Measurements from ENCODE around the gene NUP85.
"Not testable (repeated sequence)": the region's sequence is repeated elsewhere in the genome, so short reads cannot be mapped to it uniquely, and the experiment has no call there.

The NUP85 gene

DNA sequence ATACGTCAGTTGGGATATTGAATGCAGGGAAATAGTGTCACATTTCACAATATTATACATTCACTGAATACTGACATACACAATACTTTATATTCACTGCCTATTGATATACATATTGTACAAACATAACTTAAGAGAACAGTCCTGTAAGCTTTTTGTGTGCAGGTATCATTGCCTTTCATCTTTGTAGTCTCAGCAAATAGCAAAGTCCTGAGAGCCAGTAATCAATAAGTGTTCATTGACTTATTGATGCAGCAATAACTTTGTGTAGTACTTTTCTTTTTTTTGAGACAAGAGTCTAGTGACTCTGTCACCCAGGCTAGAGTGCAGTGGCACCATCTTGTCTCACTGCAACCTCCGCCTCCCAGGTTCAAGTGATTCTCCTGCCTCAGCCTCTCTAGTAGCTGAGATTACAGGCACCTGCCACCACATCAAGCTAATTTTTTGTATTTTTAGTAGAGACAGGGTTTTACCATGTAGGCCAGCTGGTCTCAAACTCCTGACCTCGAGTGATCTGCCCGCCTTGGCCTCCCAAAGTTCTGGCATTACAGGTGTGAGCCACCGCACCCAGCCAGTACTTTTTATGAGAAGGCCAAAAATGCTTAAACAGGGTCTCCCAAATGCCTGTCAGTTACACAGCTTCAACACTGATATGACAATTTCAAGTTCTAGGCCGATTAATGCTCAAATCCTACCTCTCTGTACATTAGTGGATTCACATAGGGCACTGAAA is 5.4 kb upstream of the NUP85 start:
- no peak for DNase-seq (ENCODE audit: low spot score)

DNA sequence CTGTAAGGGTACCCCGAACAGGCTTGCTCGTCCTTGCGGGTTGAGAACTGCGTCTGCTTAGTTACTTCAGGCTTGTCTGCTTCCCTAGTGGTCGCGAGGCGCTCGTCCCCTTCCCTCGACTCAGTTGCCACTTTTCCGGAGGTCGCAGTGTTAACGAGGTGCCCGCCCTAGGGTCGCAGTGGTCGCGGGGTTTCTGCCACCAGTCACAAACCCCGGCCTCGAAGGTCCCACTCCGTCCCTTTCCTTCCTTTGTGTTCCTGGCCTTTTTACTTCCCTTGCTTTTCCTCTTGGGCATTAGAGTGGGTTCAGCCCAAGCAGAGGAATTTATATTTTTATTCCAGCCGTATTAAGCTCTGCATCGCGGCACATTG is 299 bp downstream of the NUP85 start:
- no peak for DNase-seq (ENCODE audit: low spot score)

DNA sequence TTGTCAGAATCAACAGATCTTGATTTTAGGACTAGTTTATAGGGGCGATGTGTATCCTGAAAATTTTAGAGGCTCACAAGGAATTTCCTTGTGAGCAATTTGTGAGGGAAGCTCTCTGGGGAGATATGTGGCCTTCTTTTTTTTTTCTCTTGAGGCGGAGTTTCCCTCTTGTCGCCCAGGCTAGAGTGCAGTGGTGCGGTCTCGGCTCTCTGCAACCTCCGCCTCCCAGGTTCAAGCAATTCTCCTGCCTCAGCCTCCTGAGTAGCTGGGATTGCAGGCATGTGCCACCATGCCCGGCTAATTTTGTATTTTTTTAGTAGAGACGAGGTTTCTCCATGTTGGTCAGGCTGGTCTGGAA is 1.6 kb downstream of the NUP85 start:
- DNase-seq (ENCODE audit: low spot score), result not testable (repeated sequence)

DNA sequence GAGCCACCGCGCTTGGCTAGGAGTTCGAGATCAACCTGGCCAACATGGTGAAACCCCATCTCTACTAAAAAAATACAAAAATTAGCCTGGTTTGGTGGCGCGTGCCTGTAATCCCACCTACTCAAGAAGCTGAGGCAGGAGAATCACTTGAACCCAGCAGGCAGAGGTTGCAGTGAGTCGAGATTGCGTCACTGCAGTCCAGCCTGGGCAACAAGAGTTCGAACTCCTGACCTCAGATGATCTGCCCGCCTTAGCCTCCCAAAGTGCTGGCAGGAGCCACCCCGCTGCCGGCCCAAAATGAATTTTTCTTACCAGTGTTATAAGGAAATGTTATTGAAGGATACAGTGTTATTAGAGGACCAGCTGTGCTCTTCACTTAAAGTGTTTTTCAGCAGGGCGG is 2.3 kb downstream of the NUP85 start:
- no peak for DNase-seq (ENCODE audit: low spot score)

DNA sequence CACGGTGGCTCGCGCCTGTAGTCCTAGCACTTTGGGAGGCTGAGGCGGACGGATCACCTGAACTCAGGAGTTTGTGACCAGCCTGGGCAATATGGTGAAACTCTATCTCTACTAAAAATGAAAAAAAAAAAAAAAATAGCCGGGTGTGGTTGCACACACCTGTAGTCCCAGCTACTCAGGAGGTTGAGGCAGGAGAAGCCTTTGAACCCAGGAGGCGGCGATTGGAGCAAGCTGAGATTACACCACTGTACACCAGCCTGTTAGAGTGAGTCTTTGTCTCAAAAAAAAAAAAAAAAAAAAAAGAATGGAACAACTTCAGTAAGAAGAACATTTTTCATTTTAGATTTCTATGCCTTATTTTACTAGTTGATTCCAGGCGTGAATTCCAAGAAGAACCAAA is 2.7 kb downstream of the NUP85 start:
- DNase-seq (ENCODE audit: low spot score), result no peak

DNA sequence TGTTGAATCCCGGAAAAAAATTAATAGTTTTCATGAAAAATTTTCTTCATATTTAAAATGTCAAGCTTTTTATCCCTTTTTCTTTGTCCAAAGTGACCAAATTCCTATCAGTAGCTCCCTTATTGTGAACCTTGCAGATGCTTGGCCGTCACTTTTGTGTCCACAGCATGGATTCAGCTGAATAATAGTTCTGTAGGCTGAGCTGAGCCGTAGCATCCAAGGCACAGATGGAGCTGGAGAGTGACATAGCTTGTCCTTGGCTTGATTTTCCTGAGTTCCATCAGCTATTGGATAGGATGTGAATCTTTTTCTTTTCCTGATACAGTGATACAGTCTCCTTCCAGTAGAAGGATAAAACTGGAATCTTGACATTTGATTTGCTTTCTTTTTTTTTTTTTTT is 3.6 kb downstream of the NUP85 start:
- no peak for DNase-seq (ENCODE audit: low spot score)

DNA sequence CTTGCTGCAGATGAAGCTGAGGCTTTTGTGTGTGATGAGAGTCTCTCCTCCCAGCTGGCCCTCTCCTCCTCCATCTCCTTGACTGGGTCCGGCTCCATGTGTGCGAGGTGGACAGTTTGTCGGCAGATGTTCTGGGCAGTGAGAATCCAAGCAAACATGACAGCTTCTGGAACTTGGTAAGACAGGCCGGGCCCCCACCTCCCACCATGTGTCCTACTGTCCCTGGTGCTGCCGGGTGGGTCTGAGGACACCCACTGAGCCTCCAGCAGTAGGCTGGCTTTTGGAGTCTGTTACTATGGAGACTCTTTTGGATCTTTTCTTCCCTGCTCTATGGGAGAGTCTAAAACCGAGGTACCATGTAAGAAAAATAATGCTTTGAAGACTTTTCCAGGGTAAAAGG is 12.7 kb downstream of the NUP85 start:
- no peak for DNase-seq (ENCODE audit: low spot score)

DNA sequence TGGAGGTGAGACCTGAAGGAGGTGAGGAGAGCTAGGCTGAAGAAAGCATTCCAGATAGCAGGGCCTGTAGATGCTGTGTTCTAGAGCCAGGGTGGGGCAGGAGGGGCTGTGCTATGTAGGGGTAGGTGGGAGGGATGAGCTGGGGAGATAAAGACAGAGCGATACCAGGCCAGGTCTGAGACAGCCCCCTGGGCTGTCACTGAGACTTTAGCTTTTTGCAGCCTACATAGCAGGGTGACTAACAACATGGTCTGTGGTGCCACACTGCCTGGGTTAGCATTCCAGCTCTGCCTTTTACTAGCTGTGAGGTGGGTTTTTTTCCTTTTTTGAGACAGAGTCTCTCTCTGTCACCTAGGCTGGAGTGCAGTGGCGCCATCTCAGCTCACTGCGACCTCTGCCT is 14.3 kb downstream of the NUP85 start:
- no peak for DNase-seq (ENCODE audit: low spot score)

DNA sequence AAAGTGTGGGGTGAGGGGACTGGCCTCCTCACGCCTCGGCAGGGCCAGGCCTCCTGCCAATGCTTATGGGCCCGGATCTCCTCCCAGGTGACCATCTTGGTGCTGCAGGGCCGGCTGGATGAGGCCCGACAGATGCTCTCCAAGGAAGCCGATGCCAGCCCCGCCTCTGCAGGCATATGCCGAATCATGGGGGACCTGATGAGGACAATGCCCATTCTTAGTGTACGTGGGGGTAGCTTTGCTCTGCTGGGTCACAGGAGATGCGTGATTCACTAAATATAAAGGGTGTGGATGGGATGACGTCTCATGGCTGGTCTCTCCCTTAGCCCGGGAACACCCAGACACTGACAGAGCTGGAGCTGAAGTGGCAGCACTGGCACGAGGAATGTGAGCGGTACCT is 19.5 kb downstream of the NUP85 start:
- DNase-seq (ENCODE audit: low spot score), result no peak

DNA sequence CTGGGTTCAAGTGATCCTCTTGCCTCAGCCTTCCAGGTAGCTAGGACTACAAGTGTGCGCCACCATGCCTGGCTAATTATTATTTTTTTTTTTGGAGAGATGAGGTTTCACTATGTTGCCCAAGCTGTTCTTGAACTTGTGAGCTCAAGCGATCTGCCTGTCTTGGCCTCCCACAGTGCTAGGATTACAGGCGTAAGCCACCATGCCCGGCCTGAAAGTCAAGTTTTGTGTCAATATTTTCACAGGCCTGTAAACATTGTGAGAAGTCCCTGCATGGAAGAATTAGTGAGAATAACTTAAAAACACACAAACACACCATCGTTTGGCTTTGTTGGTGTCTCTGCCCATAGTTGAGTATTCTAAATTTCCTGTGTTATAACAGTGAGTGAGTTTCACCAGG is 22.2 kb downstream of the NUP85 start:
- DNase-seq (ENCODE audit: low spot score), result no peak

DNA sequence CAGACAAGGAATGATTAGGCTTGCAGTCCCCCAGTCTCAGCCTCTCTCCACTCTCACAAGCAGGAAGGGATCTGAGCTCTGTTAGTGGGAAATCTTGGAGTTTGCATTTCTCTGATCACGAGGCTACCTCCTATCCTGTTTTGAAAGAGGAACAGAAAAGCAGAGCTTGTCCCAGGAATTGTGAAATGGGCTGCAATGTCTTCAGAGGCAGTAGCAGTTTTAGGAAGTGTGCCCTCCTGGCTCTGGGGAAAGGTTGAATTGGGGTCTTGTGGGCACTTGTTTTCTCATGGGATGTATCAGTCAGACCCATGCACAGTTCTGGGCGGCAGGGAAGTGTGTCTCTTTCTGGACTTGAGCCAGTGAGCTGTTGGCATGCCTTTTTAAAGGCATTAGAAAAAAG is 22.8 kb downstream of the NUP85 start:
- no peak for DNase-seq (ENCODE audit: low spot score)

DNA sequence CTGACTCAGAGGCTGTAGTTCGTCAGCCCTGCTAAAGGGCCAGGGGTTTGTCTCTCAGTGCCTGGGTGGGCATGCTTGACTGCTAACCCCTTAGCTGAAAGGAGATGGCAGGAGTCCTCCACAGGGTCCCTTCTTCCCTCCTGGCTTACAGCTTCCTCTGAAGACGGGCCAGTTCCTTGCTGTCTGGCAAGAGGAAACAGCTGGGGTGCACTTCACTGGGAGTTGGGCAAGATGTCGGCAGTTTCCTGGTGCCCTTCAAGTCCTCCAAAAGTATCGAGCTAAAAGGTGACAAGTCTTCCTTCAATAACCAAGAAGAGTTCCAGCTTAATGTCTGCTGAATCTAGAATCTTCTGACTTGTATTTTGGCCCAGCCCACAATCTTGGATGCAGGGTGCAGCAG is 23.4 kb downstream of the NUP85 start:
- no peak for DNase-seq (ENCODE audit: low spot score)

DNA sequence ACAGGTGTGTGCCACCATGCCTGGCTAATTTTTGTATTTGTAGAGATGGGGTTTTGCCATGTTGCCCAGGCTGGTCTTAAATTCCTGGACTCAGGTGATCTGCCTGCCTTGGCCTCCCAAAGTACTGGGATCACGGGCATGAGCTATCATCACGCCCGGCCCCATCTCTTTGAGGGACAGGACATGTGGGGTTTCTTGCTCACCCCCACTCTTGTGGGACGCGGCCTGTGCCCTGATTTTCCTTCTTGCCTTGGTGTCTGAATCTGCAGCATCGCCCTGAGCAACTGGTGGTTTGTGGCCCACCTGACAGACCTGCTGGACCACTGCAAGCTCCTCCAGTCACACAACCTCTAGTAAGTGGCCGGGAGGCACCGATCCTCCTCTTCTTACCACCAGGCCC is 25.6 kb downstream of the NUP85 start:
- no peak for DNase-seq (ENCODE audit: low spot score)

DNA sequence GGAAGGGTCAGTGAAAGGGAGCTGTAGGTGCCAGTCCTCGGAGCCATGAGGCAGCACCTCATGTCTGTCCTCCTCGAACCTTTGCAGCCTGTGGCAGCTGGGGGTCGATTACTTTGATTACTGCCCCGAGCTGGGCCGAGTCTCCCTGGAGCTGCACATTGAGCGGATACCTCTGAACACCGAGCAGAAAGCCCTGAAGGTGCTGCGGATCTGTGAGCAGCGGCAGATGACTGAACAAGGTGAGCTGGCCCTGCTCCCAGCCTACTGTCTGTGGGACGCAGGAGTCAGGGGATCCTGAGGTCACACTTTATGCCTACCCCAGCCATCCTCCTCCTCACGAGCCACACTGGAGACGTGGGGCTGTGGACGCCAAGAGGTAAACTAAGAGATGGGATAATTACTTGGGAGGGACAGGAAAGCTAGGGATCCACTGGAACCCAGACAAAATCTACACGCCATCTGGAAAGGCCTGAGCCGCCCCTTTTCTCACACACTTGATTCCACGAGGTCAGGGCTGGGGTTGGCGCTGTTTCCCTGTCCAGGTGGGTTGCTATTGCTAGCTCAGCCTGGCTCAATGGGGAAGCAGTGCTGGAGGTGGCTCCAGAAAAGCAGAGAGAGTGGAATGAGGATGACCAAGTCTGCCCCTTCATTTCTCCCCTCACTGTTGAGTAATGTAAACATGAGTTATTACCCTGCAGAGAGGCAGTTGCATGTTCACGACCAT is 26.4 kb downstream of the NUP85 start:
- no peak for DNase-seq (ENCODE audit: low spot score)

DNA sequence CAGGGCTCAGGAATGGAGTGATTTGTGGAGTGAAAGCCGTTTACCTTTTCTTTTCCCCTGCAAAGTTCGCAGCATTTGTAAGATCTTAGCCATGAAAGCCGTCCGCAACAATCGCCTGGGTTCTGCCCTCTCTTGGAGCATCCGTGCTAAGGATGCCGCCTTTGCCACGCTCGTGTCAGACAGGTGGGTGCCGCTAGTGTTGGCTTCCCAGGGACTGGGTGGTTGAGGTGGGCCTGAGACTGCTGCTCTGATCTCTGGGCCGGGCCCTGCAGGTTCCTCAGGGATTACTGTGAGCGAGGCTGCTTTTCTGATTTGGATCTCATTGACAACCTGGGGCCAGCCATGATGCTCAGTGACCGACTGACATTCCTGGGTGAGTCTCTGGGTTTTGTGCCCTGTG is 27.3 kb downstream of the NUP85 start:
- DNase-seq (ENCODE audit: low spot score), result no peak

DNA sequence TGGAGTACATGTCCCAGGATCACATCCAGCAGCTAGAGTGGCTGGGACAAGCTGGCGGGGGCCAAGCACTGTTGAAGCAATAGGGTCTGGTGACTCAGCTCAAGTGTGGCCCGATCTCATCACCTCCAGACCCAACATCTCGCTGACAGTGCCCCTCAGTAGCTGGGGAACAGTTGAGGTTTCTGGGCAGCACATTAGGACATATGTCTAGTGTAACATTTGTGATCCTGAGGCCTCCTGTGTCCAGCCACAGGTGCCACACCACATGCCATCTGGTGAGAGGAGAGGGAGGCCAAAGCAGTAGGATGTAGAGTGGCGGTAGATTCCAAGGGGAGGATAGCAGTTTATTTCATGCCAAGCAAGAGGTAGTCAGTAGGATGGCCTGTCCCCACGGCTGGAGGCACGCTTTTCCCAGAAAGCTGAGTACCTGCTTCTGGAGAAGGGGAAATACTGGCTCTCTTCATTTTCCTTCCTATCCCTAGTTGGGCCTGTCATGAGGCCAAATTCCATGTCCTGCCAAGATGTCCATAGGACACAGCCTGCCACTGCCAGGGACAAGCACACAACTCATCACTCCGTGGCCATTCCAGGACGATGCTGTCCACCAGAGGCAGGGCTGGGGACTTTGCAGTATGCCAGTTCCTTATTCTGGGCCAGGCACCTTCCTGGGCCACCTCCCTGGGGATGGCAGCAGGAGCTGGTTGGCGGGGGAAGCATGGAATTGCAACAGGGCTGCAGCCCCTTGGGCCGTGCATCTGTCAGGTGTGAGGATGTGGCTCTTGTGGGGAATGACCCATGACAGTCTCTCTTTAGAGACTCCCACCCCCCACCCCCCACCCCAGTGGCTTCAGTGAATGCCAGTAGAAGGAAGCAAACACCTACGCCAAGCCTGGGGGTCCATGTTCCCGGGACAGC is 31.9 kb downstream of the NUP85 start:
- no peak for DNase-seq (ENCODE audit: low spot score)

DNA sequence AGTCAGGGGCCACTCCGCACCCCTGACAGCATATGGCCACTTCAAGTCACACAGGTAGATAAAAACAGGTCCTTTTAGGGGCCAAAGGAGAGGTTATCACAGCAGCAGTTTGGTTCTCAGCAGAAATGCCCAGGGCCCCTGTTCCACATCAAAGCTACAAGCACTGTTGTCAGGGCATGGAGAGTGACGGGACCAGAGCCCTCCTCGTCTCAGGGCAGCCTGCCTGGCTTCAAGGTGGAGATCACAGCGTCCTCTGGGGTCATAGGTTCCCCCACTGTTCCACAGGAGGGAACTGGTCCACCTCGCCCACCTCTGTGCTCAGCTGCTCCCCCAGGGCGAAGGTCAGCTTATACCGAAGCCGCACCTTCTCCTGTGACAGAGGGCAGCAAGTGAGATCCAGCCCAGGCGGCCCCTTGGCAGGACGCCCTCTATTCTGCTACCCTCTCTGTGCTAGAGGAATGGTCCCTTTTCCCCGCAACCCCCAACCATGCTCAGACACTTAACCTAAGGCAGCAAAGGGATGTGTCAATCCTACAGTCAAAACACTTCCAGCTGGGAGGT is 32.6 kb downstream of the NUP85 start:
- no peak for DNase-seq (ENCODE audit: low spot score)

DNA sequence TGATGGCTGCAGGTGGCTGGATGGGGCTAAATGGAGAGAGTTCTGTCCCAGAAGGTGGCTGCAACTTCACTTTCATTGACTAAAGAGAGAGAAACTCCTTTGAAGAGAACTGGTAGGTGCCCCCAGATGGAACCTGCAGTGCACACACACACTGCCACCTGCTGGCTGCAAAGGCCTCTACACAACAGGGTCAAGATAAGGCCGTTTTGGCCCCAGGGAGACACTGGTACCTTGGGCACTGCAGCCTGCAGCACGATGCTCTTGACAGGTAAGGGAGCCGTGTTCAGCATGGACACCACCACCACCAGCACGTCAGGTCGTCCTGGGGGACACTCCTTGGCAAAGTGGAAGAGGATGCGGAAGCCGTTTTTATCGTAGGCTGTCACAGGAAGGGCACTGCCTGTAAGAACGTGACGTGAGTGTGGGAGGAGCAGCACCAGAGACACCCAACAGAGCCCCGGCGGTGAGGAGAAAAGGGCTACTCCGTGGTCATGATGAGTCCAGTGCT is 33.3 kb downstream of the NUP85 start:
- peak; percentile 62 for DNase-seq (ENCODE audit: low spot score)

DNA sequence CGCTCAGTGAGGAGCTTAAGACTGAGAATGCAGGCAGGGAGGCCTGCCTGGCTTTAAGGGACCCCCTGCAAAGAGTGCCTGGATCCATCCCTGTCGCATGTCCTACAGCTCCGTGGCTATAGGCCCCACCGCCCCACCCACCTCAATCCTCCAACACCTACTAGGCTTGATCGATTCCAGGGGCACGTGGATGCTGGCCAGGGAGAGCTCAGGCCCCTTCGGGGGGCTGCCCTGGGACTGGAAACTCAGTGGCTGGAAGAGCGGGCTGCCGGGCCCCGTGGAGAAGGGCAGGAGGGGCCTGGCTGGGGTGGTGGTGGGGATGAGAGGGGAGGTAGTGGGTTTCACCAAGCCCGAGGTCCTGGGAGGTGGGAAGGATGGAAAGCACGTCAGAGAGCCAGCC is 33.7 kb downstream of the NUP85 start:
- no peak for DNase-seq (ENCODE audit: low spot score)

DNA sequence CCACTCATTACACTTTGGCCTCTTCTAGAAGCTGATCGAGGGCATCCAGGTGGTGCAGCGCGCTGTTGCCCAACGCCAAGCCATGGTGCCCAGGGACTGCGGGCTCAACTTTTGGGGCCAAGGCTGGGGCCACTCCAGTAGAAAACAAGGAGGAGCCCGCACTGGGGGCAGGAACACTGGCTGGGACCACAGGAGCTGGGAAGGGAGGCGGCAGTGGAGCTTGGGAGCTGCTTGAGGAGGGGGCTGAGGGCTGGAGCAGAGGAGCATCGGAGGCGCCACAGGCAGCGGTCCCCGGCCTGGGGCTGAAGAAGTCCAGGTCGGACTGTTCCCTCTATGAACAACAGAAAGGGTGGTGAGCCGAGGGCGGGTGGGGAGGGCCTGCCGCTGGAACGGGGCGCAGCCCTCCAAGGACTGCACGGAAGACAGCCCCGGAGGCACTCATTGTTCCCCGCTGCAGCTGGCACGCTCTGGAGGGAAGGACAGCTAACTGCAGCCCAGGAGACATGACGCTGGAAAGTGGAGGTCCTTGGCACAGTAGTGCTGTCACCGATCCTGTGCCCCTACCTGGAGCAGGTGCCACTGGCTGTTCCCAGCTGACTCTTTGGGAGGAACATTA is 34.4 kb downstream of the NUP85 start:
- DNase-seq (ENCODE audit: low spot score), result no peak

DNA sequence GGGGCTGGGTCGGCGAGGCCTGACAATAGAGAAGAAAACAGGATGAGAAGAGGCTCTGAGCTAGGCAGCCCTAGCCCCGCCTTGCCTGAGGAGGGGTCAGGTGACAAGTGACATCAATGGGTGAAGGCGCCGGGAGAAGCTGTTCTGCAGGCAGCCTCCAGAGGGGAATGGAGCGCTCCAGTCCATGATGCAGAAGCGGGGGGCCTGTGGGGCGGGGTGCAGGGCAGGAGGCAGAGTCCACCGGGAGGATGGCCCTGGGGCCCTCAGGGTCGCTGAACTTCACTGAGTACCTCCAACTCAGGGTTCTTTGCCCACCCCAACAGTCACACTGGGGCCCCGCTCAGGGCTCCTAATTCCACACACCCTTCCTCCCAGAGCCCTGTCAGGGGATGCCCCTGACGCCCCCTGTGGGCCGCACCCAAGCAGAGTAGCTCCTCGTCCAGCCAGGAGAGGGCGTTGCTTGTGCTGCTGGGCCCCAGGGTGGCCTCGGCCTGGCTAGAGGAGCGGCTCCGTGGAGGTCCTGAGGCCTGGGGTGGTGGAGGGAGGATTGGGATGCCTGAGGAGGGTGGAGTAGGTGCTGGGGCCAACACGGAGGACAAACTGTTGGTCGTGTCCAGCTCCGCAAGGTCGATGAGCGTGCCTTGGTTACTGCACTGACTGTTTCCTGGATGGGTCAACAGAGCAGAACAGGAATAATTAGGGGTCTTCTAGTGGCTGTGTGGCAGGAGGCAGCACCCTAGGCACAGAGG is 35.1 kb downstream of the NUP85 start:
- peak; percentile 36 for DNase-seq (ENCODE audit: low spot score)

DNA sequence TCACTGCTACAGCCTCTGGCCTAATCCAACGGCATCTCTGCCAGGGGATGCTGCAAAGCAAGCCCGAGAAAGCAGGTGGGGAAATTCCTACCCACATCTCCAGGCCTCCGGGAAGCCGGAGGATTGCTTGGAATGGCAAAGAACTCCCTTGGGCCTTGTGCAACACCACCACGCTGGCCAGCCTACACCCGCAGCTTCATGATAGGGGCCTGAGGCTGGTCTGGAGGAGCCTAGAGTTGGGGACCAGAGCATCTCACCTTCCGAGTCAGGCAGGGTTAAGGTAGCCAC is 35.6 kb downstream of the NUP85 start:
- no peak for DNase-seq (ENCODE audit: low spot score)
